Stimulated activated CD4-positive, alpha-beta T cell treated with anti-CD3 and anti-CD28 coated beads, Interleukin-12 subunit alpha, Interleukin-12 subunit beta, amount 100 ng/mL, for 4 hours (primary cell): ENCODE data around the gene ACTL7B.
A peak's percentile ranks its signal among the peaks of the same experiment; 100 is the strongest.
"Not testable (repeated sequence)": the region's sequence is repeated elsewhere in the genome, so short reads cannot be mapped to it uniquely, and the experiment has no call there.

Experiments
- DNase-seq: peaks from one replicate; pipeline ENCODE4 v3.0.0-alpha.2; 2020

ACTL7B gene, protein sequence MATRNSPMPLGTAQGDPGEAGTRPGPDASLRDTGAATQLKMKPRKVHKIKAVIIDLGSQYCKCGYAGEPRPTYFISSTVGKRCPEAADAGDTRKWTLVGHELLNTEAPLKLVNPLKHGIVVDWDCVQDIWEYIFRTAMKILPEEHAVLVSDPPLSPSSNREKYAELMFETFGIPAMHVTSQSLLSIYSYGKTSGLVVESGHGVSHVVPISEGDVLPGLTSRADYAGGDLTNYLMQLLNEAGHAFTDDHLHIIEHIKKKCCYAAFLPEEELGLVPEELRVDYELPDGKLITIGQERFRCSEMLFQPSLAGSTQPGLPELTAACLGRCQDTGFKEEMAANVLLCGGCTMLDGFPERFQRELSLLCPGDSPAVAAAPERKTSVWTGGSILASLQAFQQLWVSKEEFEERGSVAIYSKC

DNA sequence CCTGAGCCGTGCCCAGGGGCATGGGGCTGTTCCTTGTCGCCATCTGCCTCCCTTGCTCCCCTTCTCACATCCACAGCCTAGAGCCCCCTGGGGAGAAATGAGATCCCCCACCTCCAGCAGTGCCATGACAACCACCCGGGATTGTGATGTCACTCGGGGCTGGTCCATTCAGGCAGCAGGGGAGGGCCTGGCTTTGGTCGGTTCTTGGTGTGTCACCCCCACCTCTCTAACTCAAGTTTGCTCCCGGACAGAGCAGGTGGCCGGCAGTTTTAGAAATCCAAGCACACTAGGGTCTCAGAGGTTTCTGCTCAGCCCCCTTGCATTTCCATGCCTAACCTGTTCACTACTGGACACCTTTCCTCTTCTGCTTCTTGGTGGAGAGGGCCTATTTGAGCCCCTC is at the start of gene ACTL7B:
Gene ACTL7B (minus strand): TSS at position 99 of the 400 bp plus-strand sequence. CDS start 56 bp downstream, at position 43.
- no peak for DNase-seq

DNA sequence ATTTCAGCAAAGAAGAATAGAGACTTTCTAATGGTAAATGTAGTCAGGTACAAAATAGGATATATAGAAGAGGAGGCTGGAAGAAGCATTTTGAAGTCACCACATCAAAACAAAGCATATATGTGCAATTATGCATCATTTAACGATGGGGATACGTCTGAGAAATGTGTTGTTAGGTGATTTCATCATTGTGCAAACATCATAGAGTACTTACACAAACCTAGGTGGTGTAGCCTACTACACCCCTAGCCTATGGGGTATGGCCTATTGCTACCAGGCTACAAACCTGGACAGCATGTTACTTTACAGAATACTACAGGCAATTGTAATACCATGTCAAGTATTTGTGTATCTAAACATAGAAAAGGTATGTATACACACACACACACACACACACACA is 49.7 kb upstream of the ACTL7B start:
- no peak for DNase-seq

DNA sequence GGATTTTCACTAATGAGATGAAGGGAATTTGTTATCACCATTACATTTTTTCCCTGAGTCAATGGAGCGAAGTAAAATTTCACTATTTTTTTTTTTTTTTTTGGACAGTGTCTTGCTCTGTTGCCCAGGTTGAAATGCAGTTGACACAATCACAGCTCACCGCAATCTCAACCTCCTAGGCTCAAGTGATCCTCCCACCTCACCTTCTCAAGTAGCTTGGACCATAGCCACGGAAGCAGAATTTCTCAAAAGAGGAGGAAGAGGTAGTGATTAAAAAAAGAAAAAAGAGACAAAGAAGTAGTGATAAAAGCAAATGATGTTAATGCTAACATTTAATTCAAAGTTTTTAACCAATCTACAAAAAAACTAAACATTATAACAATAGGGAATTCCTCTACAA is 48.4 kb upstream of the ACTL7B start:
- DNase-seq: no peak

DNA sequence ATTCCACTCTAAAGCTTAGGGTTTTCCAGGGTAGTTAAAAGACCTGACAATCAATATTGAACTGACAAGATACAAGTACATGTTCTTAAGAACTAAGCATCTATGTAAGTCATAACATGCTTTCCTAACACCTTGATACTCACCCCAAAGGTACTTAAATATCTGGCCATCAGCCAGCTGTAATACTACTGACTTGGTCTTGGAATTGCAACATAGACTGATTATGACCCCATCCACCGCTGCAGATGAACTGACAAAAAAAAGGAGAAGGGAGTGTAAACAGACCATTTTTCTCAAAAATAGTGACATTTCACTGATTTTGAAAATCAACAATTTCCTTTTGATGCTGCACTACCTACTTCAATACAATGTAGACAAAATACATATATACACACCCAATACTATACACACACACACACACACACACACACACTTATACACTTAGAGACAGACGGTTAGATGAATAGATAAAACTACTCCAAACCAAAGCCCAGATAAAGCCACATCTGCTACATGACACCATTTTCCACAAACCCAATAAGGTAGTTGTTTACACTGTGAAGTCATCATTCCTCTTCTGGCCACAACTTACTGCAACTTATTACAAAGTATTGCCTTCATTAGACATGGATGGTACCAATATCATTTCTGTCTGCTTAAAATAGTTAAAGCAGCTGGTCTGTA is 47.8 kb upstream of the ACTL7B start:
- DNase-seq: no peak

DNA sequence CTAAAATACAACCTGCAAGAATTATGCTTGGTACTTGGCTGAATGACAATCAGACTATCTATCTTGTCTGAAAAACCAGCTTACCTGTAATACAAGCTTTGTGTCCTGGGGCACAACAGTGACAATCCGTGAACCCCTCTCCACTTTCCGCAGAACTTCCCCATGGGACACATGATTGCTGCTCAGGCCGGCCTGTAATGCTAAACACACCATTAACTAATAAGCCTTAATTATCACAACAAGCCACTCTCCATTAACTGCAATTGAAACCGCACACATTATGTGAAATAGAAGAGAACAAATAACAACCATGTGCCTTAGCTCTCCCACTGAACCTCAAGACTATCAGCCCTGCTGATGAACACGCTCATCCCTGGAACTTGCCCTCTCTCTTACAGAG is 44.4 kb upstream of the ACTL7B start:
- DNase-seq: no peak

DNA sequence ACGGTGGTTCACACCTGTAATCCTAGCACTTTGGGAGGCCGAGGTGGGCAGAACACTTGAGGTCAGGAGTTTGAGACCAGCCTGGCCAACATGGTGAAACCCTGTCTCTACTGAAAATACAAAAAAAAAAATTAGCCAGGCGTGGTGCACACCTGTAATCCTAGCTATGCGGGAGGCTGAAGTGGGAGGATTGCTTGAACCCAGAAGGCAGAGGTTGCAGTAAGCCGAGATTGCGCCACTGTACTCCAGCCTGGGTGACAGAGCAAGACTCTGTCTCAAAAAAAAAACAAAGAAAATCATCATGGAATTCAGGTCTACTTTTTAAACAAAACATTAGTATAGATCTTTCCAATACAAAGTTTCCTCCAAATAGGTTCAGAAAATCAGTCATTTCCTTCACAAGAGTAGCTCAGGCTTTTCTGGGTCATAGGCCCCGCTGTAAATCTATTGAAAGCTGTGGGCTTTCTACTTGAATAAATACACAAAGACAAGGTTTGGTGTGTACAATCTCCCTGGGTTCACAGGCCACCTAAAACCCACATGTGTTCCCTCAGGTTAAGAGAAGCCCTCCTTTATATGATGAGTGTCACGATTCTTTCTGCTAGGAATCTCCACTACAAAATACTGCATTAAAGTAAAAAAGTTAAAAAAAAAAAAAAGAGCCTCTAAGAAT is 43.4 kb upstream of the ACTL7B start:
- DNase-seq: not testable (repeated sequence)

DNA sequence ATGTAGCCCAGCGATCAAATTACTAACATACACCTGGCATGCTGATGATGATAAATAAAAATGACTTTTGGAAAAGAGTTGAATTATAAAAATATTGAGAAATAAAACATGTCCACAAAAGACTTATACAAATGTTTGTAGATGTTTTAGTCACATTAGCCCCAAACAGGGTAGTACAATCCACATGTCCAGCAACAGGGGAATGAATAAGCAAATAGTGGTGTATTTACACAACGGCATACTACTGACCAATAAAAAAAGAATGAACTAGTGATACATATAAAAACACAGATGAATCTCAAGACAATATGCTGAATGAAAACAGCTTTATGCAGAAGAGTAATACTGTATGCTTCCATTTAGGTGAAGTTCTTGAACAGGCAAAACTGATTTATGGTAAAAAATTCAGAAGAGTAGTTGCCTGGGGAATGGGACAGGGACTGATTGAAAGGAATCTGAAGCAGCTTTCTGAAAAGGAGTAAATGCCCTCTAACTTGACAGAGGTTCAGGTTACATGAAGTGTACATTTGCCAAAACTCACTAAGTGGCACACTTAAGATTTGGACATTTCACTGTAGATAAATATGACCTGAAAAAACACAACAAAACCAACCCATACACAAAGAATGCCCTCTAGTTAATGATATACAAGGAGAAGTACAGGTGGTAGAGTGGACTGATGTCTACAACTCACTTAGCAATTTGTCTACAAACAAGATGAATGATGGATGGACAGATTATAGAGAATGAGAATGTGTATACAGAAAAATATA is 41.7 kb upstream of the ACTL7B start:
- DNase-seq: no peak

DNA sequence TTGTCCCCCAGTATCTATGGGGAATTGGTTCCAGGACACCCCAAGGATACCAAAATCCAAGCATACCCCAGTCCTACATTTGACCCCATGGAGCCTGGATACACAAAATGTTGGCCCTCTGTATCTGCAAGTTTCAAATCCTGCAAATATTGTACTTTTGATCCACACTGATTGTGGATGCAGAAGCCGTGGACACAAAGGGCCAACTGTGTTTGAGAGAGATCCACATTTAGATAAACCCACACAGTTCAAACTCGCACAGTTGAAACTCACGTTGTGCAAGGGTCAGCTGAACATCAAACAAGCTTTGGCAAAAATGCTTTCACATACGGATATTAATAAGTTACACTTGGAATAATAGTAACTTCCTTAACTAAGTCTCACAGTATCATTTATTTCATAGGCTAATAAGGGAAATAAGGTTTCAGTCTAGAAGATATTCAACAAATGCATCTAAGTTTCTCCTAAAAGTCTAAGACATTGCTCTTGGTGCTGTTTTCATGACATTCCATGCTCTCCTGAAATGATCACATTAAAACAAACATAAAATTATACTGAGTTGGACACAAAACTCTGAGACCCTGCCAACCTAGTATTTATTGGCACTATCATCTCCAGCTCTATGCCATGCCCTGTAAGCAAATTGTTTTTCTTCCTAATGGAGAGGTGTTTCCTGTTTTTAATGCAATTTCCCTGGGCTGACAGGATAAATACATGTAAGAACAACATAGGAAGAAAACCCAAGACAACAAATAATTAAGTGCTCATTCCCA is 38.6 kb upstream of the ACTL7B start:
- DNase-seq: no peak

DNA sequence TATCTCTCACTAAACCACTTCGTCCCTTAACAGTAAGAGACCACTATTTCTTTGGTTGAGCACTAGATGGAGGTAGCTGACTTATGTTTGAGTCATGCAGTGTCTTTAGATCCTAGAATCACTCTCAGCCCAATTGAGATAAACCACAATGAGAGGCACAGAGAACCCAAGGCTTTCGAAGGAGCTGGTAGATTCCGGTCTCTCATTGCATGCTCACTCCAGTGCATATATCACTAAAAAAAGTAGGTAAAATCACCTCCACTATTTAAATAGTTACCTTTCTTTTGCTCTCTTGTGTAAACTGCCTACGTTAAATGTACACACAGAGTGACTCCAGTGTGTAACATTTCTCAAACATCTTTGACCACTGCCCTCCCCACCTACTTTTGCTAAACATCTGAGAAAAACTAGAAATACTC is 33.9 kb upstream of the ACTL7B start:
- DNase-seq: no peak

DNA sequence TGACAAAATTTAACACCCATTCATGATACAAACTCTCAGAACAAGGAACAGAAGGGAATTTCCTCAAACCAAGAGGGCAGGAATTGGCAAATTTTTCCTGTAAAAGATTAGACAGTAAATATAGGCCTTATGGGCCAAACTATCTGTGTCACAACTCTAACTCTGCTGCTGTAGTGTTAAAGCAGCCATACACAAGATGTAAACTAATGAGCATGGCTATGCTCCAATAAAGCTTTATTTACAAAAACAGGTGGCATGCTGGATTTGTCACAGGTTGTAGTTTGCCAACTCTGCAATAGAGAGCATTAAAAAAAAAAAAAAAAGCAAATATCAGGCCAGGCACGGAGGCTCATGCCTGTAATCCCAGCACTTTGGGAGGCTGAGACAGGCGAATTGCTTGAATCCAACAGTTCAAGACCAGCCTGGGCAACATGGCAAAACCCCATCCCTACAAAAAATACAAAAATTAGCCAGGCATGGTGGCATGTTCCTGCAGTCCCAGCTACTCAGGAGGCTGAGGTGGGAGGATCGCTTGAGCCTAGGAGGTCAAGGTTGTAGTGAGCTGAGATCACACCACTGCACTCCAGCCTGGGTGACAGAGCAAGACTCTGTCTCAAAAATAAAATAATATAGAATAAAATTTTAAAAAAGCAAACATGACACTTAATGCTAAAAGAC is 30.9 kb upstream of the ACTL7B start:
- not testable (repeated sequence) for DNase-seq

DNA sequence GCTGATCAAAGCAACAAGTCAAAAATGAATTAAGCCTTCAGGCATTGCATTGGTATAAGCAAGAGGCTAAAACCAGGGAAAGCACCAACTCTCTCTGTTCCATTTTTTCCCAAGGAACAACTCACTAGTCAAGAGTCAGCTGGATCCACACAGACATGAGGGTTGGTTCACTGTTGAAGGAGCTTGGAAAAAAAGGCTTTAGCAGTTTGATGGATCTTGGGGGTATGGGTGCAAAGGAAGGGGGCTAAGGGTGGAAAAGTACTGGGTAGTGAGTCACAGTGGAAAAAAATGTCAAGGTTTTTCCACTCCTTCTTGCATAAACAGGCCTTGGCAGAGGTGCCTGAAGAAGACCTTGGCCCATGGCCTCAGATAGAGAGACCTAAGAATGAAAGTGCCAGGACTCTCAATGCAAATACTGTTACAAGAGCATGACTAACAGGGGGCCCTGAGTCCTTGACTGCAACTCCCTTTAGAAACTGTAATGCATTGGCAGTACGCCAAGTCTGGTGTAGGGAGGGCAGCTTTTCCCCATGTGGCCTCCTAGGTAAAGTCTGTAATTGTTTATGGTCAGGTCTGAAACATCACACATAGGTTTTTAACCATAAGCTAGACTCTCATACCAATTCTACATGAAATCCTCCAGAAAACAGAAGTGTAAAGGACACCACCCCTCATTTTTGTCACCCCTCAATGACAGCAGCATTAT is 30.0 kb upstream of the ACTL7B start:
- DNase-seq: peak; percentile 22

DNA sequence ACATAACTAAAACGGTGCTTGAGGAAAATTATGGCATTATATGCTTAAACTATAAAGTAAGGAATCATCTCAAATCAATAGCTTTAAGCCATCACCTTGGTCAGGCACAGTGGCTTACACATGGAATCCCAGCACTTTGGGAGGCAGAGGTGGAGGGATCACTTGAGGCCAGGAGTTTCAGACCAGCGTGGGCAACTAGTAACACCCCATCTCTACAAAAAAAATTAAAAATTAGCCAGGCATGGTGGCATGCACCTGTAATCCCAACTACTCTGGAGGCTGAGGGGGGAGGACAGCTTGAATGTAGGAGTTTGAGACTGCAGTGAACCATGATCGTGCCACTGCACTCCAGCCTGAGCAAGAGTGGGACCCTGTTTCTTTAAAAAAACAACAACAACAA is 28.9 kb upstream of the ACTL7B start:
- DNase-seq: no peak

DNA sequence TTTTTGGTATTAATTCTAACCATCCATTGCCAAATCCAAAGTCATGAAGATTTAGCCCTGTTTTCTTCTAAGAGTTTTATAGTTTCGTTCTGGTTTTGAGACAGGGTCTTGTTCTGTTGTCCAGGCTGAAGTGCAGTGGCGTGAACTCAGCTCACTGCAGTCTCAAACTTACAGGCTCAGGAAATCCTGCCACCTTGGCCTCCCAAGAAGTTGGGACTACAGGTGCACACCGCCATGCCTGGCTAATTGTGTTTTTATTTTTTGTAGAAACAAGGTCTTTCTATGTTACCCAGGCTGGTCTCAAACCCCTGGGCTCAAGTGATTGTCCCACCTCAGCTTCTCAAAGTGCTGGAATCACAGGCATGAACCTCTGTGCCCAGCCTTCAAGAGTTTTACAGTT is 27.3 kb upstream of the ACTL7B start:
- DNase-seq: no peak

DNA sequence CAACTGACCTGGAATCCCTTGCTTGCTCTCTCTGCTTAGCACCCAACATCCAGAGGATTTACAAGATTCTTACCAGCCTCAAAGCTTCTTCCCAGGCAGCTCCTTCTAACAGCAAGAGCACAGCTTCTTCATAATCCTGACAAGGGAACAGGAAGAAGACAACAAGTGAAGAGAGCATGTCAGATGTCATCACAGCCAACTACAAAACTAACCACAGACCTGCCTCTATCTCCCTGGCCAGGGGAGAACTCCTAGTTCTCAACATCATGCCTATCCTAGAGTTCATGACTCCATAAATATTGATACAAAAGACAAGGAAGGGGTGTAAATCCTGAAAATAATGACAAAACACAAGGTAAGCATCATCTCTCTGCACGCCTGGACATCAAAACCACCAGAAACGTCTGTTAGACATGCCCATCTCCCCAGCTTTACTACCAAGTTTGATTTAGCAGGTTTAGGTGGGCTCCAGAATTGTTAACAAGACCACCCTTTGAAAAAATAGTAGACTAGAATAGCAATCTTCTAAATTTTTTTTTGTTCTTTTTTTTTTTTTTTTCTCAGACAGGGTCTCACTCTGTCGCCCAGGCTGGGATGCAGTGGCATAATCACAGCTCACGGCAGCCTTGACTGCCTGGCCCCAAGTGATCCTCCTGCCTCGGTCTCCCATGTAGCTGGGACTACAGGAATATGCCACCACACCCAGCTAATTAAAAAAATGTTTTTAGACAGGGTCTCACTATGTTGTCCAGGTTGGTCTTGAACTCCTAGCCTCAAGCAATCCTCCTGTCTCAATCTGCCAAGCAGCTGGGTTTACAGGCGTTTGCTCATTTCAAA is 26.5 kb upstream of the ACTL7B start:
- no peak for DNase-seq

DNA sequence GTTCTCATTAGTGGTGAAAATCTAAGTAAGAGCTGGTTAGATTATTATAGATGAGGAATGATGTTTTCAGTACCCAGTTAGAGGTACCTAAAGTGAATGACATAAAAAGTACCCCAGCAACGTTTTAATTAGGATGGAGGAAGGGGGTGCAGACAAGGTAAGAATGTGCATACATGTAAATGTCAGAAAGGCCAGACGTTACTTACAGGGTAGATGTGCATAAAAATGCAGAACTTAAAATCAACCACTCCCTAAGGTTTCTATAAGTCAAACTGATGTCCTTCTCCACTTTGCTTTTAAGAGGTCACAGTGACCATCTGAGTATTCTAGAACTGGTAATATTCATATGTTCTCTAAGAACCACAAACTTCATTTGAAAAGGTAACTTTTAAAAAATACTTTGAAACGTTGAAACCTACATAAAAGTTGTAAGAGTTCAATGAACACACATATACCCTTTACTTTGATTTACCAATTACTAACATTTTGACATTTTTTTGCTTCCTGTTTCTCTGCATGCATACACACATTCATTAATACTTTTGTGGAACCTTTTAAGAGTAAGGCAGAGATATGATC is 25.0 kb upstream of the ACTL7B start:
- DNase-seq: no peak

DNA sequence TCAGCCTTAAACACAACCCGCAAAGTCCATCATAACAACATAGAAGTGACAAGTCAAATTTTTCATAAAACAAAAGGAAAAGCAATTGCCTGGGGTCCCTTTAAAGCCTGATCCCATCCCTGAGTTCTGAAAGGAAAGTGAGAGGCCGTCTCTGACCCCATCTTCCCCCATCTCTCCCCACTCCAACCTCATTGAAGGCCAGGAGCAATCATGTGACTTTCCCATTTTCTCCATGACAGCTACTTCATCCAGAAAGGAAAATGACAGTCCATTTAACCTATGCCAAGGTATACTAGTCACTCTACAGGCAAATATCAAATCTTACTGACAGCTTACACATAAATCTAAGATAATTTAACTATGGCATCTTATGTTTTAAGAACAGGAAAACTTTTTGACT is 21.7 kb upstream of the ACTL7B start:
- no peak for DNase-seq

DNA sequence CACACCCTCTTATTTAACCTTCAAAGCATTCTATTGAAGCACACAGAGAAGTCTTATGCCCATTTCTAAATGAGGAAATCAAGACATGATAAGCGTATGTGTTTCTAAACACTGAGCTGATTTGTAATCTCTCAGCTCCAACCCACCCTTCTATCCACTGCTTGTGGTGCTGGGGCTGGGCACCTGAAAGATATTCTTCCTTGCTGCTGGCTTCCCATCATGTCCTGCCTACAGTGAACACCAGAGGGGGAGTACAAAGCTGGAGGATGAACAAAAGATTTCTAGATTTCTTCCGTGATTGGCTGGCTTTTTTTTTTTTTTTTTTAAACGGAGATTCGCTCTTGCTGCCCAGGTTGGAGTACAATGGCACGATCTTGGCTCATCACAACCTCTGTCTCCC is 20.6 kb upstream of the ACTL7B start:
- no peak for DNase-seq

DNA sequence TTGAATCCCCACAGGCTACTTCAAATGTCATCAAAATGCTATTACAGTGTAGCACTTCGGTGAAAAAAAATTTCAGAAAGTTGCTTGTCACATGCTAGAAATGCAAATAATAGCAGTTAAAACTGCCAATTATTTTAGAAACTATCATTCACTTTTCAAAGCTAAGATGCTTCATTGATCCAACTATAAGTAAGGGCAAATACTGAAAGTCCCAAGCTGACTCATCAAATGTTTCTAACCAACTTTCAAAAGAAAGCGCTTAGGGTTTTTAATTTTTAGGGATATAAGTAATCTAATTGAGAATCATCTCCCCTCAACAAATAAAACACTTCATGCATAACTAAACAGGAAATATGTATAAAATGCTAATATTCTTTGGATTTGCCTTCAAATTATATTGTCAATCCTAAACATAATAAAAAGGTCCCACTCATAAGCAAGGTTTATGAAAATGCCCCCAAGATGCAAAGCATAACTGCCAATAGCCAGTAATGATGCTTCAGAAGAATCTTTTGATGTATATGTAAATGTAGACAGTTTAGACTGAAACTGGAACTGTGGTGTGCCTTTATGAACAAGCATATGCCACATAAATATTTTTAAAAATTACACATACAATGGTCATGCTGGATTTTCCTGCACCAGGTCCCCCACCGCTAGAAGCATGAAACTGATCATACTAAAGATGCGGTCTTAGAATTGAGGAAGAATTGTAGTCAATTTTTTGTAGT is 18.4 kb upstream of the ACTL7B start:
- DNase-seq: no peak
